NK-92 treated with Interleukin-12 subunit alpha and Interleukin-12 subunit beta, amount 100 ng/mL, for 24 hours (cell line): Measurements from ENCODE around the gene SLC26A11.
"Not testable (repeated sequence)": the region's sequence is repeated elsewhere in the genome, so short reads cannot be mapped to it uniquely, and the experiment has no call there.

Experiments
- DNase-seq: peaks from one replicate; lab custom pipeline; 2025; lab: John Stamatoyannopoulos, UW

The SLC26A11 gene

DNA sequence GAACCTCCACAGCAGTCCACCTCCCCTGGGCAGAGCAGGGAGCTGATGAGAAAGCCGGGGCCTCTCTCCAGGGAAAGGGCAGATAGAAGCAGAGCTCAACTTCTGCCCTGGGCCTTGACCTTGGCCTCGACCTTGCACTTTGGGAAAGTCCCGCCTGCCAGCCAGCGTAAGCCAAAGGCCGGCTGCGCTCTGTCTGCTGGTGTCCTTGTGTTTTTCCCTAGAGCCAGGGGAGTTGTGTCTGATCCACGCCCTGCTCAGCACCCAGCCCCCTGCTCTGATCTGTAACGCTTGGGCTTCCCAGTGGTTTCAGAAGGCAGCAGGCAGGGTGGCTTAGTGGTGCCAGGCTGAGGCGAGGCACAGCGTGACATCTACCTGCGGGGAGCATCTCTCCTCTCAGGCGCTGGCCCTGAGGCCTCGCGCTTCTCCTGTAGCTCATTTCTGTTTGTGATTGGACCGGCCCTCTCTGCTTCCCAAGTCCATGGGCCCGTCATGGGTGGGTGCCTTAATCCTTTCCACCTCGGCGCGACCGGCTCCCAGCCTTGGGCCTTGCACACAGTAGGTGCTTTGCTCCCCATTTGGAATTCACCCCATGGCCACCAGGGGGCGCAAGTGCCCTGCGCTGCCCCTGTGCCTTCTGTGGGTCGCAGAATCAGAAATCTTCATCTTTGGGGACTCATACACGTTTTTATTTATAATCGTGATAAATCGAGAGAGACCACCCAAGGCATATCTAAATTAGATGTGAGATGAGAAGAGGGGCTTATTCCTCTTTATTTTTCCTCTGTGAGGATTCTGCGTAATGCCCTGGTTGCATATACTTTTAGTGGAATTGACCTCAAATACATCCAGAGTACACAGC lies 24.3 kb upstream of the SLC26A11 start:
- no peak for DNase-seq

DNA sequence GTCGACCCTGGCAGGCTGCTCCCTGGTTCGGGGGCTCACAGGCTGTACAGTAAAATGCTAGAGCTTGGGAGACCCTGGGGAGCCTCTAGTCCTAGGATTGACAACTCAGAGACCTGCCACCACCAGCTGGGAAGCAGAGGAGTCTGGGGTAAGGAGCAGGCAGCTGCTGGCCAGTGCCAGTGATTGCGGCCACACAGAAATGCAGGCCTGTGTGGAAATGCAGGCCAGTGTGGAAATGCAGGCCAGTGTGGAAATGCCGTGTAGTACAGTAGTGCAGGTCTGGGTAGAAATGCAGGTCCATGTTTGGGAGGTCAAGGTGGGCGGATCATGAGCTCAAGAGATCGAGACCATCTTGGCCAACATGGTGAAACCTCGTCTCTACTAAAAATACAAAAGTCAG lies 23.6 kb upstream of the SLC26A11 start:
- no peak for DNase-seq

DNA sequence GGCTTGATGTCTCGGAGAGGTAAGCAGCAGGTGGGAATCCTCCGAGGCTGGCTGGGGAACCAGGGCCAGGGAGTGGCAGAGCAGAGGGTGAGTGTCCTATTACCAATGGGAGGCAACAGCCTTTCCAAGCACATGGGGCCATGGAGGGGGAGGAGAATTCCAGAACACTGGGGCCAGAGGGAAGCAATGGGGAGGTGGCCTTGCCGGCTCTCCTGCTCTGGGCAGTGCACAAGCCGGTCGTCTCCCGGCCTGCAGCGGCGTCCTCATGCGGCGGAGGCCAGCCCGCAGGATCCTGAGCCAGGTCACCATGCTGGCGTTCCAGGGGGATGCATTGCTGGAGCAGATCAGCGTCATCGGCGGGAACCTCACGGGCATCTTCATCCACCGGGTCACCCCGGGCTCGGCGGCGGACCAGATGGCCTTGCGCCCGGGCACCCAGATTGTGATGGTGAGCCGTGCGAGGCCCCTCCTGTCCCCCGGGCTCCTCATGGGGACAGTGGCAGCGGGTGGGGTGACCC lies 22.0 kb upstream of the SLC26A11 start:
- no peak for DNase-seq

DNA sequence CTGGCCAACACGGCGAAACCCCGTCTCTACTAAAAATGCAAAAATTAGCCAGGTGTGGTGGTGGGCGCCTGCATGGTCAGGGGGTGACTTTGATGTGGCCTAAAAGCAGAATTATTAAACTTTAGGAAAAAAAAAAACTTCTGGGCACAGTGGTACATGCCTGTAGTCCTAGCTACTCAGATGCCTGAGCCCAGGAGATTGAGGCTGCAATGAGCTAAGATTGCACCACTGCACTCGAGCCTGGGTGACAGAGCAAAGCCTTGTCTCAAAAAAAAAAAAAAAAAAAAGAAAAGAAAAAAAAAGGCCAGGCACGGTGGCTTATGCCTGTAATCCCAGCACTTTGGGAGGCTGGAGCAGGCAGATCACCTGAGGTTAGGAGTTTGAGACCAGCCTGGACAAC lies 20.9 kb upstream of the SLC26A11 start:
- not testable (repeated sequence) for DNase-seq

DNA sequence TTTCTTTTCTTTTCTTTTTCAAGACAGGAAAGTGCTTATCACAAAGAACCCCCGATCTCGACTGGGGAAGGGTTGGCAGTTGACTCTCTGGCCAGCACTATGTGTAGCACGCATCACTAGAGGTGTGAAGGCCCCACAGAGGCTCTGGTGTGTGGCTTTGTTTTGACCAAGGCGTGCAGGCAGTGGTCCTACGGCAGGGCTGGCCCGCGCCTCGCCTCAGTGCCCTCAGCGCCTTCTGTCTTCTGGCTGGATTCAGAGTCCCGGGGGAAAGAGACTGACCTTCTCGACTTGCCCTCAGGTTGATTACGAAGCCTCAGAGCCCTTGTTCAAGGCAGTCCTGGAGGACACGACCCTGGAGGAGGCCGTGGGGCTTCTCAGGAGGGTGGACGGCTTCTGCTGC lies 18.8 kb upstream of the SLC26A11 start:
- DNase-seq = no peak

DNA sequence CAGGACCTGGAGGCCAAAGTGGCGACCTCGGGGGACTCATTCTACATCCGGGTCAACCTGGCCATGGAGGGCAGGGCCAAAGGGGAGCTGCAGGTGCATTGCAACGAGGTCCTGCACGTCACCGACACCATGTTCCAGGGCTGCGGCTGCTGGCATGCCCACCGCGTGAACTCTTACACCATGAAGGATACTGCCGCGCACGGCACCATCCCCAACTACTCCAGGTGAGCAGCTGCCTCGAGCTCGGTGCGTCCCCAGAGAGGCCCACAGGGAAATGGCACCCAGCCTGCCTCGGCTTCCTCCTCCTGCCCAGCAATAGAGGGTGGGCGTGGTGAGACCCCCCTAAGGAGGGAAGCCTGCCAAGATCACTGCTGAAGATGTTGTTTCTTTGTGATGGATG lies 18.0 kb upstream of the SLC26A11 start:
- no peak for DNase-seq

DNA sequence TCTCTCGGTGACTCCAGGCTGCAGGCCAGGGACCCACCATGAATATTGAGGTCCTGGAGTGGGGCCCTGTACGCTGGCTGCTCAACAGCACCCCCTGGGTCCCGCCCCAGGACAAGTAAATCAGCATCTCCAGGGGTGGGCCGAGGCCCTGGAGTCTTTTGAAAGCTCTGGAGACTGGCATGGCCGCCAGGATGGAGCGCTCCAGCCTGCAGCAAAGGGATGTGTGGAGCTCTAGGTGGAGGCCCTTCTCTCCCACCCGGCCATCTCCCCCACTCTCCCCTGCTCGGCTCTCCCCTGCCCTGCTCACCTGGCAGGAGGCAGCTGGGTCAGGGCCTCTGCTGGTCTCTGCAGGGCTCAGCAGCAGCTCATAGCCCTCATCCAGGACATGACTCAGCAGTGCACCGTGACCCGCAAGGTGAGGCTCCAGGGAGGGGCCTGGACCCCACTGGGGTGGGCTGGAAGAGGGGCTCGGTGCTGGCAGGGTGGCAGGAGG lies 16.7 kb upstream of the SLC26A11 start:
- DNase-seq = no peak

DNA sequence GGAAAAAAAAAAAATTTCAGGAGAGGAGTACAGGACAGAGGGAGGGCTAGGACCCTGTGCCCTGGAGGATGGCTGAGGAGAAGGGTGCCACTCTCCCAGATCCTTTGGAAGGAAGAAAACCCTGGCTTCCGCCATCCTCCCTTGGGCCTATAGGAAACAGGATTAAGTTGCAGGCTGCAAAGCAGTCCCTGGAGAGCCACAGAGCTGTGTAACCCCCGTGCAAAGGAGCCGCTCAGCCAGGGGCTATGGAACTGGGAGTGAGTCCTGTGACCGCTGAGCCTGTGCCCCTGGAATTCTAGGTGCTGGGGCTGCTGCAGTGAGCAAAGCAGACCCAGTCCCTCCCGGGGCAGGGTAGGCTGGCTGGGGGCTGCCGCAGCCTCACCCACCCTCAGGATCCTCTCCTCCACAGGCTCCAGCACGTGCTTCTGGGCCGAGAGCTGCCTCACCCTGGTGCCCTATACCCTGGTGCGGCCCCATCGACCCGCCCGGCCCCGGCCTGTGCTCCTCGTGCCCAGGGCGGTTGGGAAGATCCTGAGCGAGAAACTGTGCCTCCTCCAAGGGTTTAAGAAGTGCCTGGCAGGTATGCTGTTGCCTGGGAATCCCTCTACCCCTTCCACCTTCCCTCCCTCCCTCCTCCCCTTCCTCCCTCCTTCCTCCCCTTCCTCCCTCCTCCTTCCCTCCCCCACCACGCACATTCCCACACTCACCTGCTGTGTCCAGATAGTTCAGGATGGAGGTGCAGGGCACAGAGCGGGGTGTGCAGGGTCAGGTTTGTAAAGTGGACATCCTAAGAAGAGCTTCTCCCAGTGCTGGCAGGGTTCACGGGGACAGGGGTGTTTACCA lies 15.4 kb upstream of the SLC26A11 start:
- DNase-seq = no peak

DNA sequence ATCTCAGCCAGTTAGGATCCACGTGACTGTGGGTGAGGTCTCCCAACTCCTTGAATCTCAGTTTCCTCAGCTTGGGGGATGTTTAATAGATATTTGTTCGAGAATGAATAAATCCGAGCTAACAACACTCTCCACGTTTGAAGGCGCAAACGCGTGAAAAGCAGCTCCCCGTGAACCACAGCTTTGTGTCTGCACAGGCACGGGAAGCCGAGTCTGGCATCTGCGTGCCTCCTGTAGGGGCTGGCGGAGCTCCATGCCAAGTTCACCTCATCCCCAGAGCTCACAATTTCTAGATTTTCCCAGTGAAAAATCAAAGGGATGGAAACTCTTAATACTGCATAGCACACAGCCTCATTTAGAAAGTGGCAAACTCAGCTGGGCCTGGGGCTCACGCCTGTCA lies 14.4 kb upstream of the SLC26A11 start:
- no peak for DNase-seq

DNA sequence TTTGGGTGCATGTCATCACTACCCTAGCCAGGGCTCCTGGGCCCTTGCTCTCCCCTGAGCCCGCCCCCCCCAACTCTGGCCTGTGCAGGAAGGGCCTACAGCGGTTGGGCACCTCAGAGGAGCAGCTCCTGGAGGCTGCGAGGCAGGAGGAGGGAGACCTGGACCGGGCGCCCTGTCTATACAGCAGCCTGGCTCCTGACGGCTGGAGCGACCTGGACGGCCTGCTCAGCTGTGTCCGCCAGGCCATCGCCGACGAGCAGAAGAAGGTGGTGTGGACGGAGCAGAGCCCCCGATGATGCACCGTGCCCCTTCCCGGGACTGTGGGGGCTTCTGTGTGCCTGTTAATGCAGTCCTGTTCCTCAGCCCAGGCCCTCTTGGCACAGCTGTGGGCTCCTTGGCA lies 12.2 kb upstream of the SLC26A11 start:
- no peak for DNase-seq

DNA sequence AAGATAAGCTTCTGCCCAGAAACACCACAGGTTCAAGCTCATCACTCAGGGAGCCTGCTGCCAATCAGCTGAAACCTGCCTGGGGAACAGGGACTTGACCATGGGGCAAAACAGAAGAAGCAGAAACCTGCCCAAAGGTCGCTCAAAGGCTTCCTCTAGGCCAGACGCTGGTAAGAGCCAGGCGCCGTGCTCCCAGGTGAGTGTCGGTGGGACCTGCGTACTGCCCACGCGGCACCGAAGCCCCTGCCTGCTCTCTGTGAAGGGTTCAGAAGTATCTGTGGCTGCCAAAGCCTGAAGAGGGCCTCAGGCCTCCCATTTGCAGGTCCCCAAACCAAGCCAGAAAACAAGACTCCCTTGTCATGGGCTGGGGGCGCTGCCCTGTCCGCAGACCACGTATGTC lies 10.5 kb upstream of the SLC26A11 start:
- DNase-seq = no peak

DNA sequence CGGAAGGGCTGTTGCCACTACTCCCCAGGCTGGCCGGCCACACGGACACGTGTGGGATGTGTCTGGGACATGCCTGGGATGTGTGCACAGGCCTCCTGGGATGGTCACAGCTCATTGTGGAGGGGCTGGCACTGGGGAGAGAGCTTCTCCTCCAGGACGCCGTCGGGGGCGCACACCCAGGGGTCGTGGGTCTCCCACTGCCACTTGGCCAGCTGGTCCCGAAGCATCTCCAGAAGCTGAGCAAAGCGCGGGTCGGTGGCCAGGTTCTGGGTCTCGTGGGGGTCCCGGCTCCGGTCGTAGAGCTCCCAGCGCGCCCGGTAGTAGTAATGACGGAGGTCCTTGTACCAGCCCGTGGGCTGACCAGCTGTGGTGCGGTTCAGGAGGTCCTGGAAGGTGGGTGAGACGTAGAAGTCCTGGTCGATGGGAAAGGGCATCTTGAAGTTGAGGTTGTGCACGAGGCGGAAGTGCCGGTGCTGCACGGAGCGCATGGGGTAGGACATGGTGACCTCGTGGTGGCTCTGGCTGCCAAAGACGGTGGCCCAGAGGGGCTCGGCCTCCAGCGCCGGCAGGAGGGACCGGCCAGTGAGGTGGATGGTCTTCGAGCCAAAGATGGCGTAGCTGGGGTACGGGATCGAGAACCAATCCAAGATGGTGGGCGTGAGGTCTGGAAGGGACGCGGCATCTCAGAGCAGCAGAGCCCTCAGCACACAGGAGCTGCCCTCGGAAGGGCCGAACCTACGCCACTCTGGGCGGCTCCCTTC lies 9.7 kb upstream of the SLC26A11 start:
- no peak for DNase-seq

DNA sequence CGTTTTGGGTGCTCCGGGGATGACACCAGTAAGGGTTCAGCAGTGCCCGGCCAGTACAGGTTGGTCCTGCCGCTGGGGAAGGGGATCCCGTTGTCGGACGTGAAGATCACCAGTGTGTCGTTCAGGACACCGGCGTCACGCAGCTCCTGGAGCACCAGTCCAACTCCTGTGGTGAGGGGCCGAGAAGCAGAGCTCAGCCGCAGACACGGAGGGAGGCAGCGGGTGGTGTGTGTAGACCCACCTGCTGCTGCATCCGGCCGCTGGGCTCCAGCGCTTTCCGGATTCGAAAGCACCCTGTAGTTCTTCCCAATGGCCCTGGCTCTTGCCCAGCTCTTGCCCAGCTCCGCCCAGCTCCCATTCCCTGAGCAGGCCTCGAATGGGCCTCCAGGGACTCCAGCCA lies 8.1 kb upstream of the SLC26A11 start:
- DNase-seq = no peak

DNA sequence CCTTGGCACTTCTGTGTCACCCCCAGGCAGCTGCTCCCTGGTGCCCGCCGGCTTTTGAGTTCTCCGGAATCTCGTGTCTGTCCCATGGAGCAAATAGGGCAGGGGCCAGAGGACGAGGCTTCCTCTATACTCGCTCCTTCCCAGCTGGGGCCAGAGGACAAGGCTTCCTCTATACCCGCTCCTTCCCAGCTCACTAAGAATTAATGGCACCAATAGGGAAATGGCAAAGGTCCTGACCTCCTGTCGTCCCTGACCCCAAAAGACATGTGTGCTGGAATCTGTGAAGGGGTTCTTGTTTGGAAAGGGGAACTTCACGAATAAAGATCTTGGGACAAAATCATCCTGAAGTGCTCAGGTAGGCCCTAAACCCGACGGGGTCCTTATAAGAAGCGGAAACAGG lies 7.7 kb upstream of the SLC26A11 start:
- DNase-seq = no peak

DNA sequence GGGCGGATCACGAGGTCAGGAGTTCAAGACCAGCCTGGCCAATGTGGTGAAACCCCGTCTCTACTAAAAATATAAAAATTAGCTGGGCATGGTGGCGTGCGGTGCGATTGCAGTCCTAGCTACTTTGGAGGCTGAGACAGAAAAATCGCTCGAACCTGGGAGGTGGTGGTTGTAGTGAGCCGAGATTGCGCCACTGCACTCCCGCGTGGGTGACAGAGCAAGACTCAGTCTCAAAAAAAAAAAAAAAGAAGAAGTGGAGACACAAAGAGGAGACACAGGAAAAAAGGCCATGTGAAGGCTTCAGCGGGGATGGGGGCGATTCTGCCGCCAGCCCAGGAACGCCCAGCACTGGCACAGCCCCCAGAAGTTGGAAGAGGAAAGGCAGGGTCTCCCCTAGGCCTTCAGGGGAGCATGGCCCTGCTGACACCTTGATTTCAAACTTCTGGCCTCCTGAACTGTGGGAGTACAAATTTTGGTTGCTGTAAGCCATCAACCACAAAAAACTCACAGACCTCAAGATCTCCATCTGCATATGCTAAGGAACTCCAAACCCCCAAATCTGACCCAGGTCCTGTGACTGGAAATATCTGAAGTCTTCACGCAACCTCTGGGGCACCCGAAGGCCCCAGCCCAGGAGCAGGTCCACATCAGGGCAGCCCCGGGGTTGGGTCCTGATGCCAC lies 7.1 kb upstream of the SLC26A11 start:
- DNase-seq = no peak

DNA sequence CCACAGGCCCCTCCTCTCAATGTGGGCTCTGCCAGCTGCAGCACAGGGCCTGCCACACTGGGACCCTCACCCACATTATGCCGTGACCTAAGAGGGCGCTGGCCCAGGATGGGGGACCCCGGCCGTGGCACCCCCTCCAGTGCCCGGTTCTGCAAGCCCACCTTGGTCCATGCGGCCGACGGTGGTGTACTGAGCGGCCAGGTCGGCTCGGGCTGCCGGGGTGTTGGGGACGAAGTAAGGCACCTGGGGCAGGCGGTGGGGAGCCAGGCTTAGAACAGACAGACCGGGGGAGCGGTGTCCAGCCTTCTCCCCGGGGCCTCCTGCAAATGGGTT lies 6.6 kb upstream of the SLC26A11 start:
- no peak for DNase-seq

DNA sequence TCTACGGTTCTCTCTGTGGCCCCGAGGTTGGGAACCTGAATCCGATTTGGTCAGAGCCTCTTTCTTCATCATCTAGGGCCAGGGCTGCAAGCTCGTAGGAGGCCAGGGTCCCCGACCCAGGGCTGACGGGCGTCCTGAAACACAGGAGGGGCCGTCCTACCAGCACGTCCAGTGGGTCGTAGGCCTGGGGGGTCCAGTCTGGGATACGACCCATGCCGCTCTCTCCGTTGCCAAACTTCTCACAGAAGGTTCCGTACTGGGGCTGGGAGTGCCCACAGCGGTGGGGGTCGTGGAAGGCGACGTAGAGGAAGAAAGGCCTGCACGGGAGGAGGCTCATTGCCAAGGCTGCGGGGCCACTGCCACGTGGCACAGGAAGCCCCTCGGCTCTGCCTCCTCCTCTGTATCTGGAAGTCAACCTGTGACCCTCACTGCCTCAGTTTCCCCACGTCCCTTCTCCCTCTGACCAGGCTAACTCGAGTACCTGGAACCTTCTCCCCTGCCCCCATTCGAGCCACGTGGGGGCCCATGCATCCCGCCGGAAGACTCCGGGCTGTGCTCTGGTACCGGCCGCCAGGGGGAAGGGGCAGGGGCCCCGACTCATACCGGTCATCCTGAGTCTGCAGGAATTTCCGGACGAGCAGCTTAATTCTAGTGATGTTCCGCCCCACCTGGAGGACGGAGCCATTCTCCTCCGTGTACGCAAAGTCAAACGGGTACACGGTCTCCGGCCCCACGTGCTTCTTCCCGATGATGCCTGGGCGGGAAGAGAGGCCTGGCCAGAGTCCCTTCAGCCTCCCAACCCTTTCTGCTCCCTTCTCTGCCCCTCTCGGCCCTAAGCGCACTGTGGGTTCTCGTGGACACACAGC lies 6.0 kb upstream of the SLC26A11 start:
- DNase-seq = no peak

DNA sequence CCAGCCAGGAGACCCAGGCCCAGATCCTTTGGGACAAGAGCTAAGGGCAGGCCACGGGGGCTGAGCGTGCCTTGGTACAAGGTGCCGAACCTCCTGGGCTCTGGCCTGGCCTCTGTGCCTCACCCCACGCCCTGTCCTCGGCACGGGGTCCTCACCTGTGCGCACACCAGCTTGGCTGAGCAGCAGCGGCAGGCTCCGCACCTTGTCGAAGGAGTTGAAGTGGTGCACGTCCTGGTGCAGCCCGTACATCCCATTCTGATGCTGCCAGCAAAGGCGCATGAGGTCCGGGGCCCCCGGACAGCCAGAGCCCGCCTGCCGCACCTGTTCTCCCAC lies 5.4 kb upstream of the SLC26A11 start:
- no peak for DNase-seq

DNA sequence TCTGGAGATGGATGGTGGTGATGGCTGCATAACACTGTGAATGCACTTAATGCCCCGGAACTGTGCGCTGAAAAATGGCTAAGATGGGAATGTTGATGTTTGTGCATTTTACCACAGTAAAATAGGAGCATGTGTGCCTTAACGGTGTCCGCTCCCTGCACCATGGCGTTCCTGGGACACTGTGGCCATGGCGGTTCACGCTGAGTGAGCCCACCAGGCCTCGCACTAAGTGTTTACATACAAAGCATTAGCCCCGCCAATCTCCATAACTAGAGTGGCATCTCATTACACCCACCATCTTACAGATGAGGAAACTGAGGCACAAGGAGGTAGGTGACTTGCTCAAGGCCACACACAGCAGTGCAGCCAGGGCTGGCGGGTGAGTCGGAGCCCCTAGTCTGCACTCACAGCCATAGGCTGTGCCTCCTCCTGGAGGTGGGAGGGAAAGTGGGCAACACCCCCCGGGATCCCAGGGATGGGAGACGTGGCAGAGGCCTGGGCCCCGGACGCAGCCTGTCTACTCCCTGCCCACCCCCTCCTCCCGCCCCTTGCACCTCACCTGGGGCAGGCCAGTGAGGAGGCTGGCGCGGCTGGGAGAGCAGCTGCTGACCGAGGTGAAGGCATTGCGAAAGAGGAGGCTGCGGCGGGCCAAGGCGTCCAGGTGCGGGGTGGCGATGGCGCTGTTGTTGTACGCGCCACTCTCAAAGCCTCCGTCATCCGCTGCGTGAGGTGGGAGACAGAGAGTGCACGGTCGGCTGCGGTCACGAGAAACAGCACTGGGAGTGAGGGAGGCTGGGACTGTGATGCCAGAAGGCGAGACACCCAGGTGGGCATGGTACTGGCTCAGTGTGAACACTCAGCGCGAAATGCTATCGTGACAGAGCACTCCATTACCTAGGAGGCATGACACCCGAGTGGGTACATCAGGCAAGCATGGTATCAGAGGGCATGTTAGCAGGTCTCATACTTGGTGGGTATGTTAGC lies 3.5 kb upstream of the SLC26A11 start:
- no peak for DNase-seq
